ENCODE results near the gene REXO5. TPM values are rescaled to one million over a fixed set of nuclear protein-coding genes. Genes with fewer than 3 reads are reported as not detected.
A peak's percentile ranks its signal among the peaks of the same experiment; 100 is the strongest.
"Not testable (repeated sequence)": the region's sequence is repeated elsewhere in the genome, so short reads cannot be mapped to it uniquely, and the experiment has no call there.

The REXO5 gene
- total and polyA plus RNA-seq, 8 donors: 4.7 to 31.7 (median 7.2) TPM

DNA sequence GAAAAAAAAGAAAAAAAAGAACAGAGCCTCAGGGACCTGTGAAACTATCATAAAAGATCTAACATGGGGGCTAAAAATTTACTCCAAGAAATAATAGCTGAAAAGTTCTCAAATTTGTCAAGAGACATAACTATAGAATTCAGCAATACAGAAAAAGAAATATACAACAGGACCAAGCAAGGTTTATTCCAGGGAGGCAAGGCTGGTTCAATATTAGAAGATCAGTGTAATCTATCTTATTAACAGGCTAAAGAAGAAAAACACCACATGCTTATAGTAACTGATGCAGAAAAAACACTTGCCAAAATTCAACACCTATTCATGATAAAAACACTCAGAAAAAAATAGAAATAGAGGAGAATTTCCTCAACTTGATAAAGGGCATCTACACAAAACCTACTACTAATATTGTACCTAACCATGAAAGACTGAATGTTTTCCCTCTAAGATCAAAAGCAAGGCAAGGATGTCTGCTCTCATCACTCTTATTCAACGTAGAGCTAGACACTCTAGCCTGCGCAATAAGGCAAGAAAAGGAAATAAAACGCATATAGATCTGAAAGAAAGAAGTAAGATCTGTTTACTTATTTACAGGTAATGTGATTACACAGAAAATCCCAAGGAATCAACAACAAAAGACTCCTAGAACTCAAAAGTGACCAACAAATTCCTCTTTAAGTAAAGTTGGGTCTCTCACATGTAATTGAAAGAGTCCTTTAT lies 43.8 kb upstream of the REXO5 start:
- DNase-seq: no peak
- intact Hi-C loops (cut with DNase I; ENCODE audit: low total_unique reads): no loop called here
- peaks cover 5 to 33% (median 14%) of the 10 kb centered on the region in 4 donors for H3K4me1 ChIP-seq

DNA sequence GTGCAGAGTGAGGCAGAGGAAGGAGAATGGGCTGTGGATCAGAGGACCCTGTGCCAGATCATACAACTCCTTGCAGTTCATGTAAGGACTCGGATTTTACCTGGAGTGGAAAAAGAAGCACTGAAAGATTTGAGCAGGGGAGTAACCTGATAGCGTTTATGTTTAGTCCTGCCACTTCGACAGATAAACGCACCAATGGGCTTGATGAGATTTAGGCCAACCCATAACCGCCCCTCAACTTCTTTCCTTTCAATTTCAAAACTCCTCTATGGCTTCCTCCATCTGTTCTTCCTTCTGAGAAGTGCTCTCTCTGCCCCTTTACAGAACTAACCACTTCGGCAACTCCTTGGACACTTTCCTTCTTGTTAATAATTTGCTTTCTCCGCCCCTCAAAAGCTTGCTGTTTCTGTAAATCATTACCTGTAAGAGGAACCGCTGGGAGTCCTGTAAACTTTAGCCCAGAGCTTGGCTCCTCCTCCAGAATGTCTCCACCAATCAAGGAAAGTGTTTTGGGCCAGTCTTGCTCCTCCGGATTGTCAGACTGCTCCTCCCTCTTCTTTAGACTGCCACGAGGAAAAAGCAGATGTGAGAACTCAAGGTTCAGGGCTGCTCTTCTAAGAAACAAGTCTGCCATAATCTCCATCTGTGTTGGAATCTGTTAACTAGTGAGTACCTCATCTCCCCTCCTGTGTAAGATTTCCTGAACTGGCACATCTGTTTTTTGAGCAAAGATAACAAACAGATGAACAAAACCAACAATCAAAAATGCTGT lies 42.7 kb upstream of the REXO5 start, which contains the start of gene ACSM3:
TSS of gene ACSM3 (plus strand) at position 554 of the 772 bp plus-strand sequence. CDS start 6,021 bp downstream, outside the sequence.
- Histone ChIP-seq H3K27me3 (no peaks in the 10 kb centered on the region), H3K27ac (peak within 1 kb of the TSS; percentile 79 to 97 (median 85)), H3K4me3 (peak within 1 kb of the TSS; percentile 35 to 43 (median 41)), H3K4me1 (peaks cover 5 to 41% (median 14%) of the 10 kb centered on the region in 4 donors), H3K36me3 (no peaks in the 10 kb centered on the region), H3K9me3 (no peaks in the 10 kb centered on the region)
- peak in 2 of 3 donors; percentile 66 to 82 for TF ChIP-seq POLR2AphosphoS5 (IDR thresholded peaks at IDR 0.05)
- no peak for TF ChIP-seq EP300 (IDR thresholded peaks at IDR 0.05)
- DNase-seq: peak; percentile 78 to 94
- intact Hi-C loops (cut with DNase I; ENCODE audit: low total_unique reads): no loop called here
- 4 to 10% (median 4%) methylated on average over 10 of the region's 10 CpGs for WGBS, 5 donors

More for the DNA sequence above, 43.8 kb upstream of the REXO5 start:
- Histone ChIP-seq H3K27ac (peak overlapping the region in 4 of 5 donors; percentile 79 to 85 (median 82)), H3K9me3 (no peaks in the 10 kb centered on the region), H3K4me3 (peak overlapping the region in 1 of 4 donors; percentile 43), H3K27me3 (no peaks in the 10 kb centered on the region), H3K36me3 (no peaks in the 10 kb centered on the region)
- WGBS, 5 donors: 81 to 84% (median 82%) methylated on average over 3 of the region's 3 CpGs
- TF ChIP-seq POLR2A (IDR thresholded peaks at IDR 0.05) (no peak), POLR2AphosphoS5 (IDR thresholded peaks at IDR 0.05) (no peak), EP300 (IDR thresholded peaks at IDR 0.05) (no peak)

DNA sequence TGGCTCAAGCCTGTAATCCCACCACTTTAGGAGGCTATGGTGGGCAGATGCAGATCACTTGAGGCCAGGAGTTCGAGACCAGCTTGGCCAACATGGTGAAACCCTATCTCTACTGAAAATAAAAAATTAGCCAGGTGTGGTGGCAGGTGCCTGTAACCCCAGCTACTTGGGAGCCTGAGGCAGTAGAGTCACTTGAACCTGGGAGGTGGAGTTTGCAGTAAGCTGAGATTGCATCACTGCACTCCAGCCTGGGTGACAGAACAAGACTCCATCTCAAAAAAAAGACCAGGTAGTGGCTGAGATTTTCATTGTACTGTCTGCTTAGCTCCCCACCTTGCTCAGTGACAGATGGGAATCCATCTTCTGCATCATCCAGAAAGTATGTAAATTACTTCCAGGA lies 41.9 kb upstream of the REXO5 start:
- peak overlapping the region; percentile 12 to 43 (median 26) for H3K4me3 ChIP-seq
- intact Hi-C loops (cut with DNase I; ENCODE audit: low total_unique reads); H3K9me3 ChIP-seq; DNase-seq; H3K36me3 ChIP-seq; H3K27me3 ChIP-seq: not testable (repeated sequence)
- H3K4me1 ChIP-seq: peaks cover 5 to 41% (median 14%) of the 10 kb centered on the region in 4 donors
- WGBS, 5 donors: 22 to 68% (median 48%) methylated on average over 1 of the region's 1 CpG
- H3K27ac ChIP-seq: peak overlapping the region; percentile 78 to 85 (median 79)

DNA sequence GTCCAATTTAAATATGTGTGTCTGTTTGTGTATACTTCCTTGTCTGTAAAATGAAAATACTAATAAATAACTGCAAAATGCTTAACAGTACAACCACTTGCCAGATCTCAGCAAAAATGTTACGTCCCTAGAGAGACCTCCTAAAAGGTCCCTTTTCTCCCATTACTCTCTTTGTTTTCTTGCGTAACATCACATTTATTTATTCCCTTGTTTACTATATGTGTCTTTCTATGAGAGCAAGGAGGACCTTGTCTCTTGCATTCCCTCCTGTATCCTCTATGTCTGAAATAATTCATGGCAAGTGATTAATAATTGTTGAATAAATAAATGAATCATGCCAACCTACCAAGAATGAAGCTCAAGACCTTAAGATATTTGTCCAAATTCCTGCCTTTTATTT lies 40.6 kb upstream of the REXO5 start:
- peak overlapping the region in 1 of 4 donors; percentile 43 for H3K4me3 ChIP-seq
- no peaks in the 10 kb centered on the region for H3K9me3 ChIP-seq
- intact Hi-C loops (cut with DNase I; ENCODE audit: low total_unique reads): no loop called here
- no peak for DNase-seq
- H3K4me1 ChIP-seq: peaks cover 5 to 41% (median 14%) of the 10 kb centered on the region in 4 donors
- TF ChIP-seq EP300 (IDR thresholded peaks at IDR 0.05) (no peak), POLR2A (IDR thresholded peaks at IDR 0.05) (no peak), POLR2AphosphoS5 (IDR thresholded peaks at IDR 0.05) (no peak)
- TF ChIP-seq, protein P1, sequence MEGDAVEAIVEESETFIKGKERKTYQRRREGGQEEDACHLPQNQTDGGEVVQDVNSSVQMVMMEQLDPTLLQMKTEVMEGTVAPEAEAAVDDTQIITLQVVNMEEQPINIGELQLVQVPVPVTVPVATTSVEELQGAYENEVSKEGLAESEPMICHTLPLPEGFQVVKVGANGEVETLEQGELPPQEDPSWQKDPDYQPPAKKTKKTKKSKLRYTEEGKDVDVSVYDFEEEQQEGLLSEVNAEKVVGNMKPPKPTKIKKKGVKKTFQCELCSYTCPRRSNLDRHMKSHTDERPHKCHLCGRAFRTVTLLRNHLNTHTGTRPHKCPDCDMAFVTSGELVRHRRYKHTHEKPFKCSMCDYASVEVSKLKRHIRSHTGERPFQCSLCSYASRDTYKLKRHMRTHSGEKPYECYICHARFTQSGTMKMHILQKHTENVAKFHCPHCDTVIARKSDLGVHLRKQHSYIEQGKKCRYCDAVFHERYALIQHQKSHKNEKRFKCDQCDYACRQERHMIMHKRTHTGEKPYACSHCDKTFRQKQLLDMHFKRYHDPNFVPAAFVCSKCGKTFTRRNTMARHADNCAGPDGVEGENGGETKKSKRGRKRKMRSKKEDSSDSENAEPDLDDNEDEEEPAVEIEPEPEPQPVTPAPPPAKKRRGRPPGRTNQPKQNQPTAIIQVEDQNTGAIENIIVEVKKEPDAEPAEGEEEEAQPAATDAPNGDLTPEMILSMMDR (IDR thresholded peaks at IDR 0.05): no peak
- H3K36me3 ChIP-seq: peaks cover 0 to 7% (median 0%) of the 10 kb centered on the region in 4 donors
- H3K27me3 ChIP-seq: no peaks in the 10 kb centered on the region
- no peak overlapping the region for H3K27ac ChIP-seq
- WGBS, 5 donors: 81 to 94% (median 93%) methylated on average over 2 of the region's 2 CpGs

DNA sequence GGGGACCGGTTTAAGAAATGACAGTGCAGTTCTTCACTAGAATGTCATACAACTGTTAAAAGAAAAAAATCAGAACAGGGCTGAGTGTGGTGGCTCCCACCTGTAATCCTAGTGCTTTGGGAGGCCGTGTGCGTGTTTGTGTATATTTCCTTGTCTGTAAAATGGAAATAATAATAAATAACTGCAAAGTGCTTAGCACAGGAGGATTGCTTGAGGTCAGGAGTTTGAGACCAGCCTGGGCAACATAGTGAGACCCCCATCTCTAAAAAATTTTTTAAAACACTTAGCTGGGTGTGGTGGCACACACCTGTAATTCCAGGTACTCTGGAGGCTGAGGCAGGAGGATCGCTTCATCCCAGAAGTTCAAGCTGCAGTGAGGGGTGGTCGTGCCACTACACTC lies 40.0 kb upstream of the REXO5 start:
- Histone ChIP-seq H3K27me3 (no peaks in the 10 kb centered on the region), H3K27ac (no peak overlapping the region), H3K4me1 (peaks cover 5 to 41% (median 14%) of the 10 kb centered on the region in 4 donors), H3K9me3 (no peaks in the 10 kb centered on the region), H3K4me3 (no peak overlapping the region), H3K36me3 (peaks cover 0 to 11% (median 1%) of the 10 kb centered on the region in 4 donors)
- 85 to 92% (median 89%) methylated on average over 5 of the region's 5 CpGs for WGBS, 5 donors
- TF ChIP-seq POLR2AphosphoS5 (IDR thresholded peaks at IDR 0.05) (no peak), EP300 (IDR thresholded peaks at IDR 0.05) (no peak), POLR2A (IDR thresholded peaks at IDR 0.05) (no peak)
- no peak for DNase-seq
- intact Hi-C loops (cut with DNase I; ENCODE audit: low total_unique reads): no loop called here

DNA sequence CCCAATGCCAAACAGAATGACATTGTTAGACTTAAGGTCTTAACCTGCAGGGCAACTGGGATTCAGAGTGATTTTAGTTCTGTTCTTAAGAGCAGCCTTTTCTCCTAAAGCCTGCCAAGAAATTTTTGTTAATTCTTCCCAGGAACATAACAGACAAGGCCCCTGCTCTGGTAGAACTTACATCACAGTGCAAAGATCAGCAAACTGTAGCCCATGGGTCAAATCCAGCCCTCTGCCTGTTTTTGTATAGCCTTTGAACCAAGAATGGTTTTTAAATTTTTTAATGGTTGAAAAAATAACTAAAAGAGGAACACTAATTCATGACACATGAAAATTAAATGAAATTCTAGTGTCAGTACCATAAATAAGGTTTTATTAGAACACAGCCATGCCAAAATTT lies 38.8 kb upstream of the REXO5 start:
- DNase-seq: no peak
- Histone ChIP-seq H3K36me3 (peaks cover 0 to 11% (median 1%) of the 10 kb centered on the region in 4 donors), H3K27ac (peak overlapping the region in 1 of 5 donors; percentile 31), H3K9me3 (no peaks in the 10 kb centered on the region), H3K4me3 (no peak overlapping the region), H3K27me3 (no peaks in the 10 kb centered on the region), H3K4me1 (peaks cover 5 to 37% (median 14%) of the 10 kb centered on the region in 4 donors)
- intact Hi-C loops (cut with DNase I; ENCODE audit: low total_unique reads): no loop called here
- TF ChIP-seq EP300 (IDR thresholded peaks at IDR 0.05) (no peak), POLR2AphosphoS5 (IDR thresholded peaks at IDR 0.05) (no peak), POLR2A (IDR thresholded peaks at IDR 0.05) (no peak)

Measured in stomach (tissue), 9 donors.